VCaP (cell line): Measurements from ENCODE around the gene DNM3.
A peak's percentile ranks its signal among the peaks of the same experiment; 100 is the strongest.
"Not testable (repeated sequence)": the region's sequence is repeated elsewhere in the genome, so short reads cannot be mapped to it uniquely, and the experiment has no call there.

Source experiments
- H3K27ac ChIP-seq: fragments of 450-650 bp; 2 replicates; pipeline ENCODE4 v1.5.1; 2017
- CTCF ChIP-seq: fragments of 450-650 bp; conservative IDR thresholded peaks from 2 replicates; pipeline ENCODE4 v1.5.1; 2017; ENCODE audit warnings: mild to moderate bottlenecking, moderate library complexity

DNM3 gene

GRCh38 chr1:172054172-172054571 lies 212.9 kb downstream of the DNM3 start:
- no peak for TF ChIP-seq CTCF
- H3K27ac ChIP-seq, result no peak overlapping the region

GRCh38 chr1:172055816-172056419 lies 214.6 kb downstream of the DNM3 start:
- H3K27ac ChIP-seq, result not testable (repeated sequence)

DNA sequence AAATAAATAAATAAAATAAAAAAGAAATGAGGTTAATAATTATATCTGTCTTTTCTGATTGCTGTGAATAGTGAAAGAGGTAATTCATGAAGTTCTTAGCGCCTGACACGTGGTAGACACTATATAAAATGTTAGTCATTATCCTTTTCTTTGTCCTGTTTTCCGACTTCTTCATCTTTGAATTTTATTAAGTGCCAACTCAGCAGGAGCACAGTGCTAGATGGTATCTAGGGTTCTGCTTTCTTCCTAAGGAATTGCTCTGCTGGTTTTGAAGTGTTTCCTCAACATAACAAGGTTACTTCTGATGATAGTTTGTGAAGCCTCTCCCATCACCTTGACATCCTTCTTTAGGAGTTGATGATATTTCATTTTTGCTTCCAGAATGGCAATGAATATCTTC lies 227.0 kb downstream of the DNM3 start:
- H3K27ac ChIP-seq, result no peak overlapping the region
- TF ChIP-seq CTCF, result no peak

DNA sequence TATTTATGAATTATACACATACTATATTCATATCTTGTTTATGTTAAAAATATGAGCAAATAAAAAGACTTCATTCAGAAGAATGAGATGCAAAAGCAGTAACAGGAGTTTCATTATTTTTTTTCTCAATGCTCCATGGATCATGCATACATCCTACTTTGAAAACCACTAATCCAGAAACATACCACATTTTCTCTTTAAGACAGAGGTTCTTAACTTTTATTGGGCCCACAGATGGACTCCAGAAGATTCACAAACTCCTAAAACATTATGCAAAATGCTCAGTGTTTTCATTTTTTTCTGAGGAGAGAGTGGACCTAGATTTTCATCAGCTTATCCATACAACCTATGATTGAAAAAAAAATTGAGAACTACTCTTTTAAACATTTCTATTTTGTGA lies 227.8 kb downstream of the DNM3 start:
- no peak for TF ChIP-seq CTCF
- peak overlapping the region; percentile 74 for H3K27ac ChIP-seq

DNA sequence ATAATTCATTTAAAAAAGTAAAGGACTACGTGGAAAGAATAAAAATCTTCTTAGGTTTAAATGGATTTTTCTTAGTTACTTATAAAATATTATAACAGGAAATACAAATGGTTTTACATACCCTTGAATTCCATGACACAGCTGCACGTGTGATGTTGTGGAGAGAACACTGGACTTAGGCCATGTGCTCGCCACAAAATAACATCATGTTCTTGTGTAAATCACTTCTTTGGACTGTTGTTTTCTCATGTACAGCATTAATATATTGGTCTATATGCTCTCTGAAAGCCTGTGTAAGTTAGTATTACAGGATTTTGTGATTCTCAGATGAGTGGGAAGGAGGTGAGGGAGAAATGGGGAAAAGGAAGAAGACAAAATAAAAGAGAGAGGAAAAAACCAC lies 228.2 kb downstream of the DNM3 start:
- no peak for TF ChIP-seq CTCF
- H3K27ac ChIP-seq, result peak overlapping the region; percentile 74

GRCh38 chr1:172070055-172070454 lies 228.8 kb downstream of the DNM3 start:
- no peak for TF ChIP-seq CTCF
- H3K27ac ChIP-seq, result peak overlapping the region; percentile 74

DNA sequence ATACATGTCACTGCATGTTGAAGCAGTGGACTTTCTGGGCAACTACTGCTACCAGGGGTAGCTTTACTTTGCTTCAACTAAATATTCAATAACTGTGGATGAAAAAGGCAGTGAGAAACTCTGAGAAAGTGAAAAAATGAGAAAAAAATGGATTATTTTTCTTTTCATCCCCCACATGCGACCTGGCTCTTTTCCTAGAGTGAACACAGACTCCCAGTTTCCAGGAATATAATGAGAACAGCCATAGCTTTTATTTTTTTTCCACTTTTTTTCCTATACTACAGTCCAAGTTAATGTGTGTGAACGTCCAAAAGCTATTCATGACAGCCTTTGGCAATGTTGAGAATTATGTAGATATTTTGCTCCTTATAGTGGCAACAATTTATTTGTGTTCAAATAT lies 230.4 kb downstream of the DNM3 start:
- no peak for TF ChIP-seq CTCF
- H3K27ac ChIP-seq, result no peak overlapping the region

DNA sequence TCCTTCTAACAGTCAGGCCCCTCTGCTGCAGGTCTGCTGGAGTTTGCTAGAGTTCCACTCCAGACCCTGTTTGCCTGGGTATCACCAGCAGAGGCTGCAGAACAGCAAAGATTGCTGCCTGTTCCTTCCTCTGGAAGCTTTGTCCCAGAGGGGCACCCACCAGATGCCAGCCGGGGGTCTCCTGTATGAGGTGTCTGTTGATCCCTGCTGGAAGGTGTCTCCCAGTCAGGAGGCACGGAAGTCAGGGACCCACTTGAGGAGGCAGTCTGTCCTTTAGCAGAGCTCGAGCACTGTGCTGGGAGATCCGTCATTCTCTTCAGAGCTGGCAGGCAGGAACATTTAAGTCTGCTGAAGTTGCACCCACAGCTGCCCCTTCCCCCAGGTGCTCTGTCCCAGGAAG lies 238.6 kb downstream of the DNM3 start:
- not testable (repeated sequence) for H3K27ac ChIP-seq

DNA sequence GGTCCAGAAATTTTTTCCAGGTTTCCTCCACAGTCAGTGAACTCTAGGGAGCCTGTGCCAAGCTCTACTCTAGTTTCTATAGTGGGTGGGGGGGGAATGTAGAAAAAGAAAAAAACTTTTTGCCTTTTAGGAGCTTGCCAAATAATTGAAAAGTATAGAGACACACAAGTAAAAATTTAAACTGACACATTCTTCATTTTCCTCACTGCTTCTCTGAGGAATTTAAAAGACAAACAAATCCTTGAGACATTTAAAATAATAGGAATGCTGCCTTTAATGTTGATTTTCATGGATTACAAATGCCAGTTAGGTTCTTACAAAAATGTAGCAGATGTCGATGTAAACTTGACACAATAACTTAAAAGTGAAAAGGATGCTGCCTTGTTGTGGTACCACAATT lies 241.9 kb downstream of the DNM3 start:
- no peak for TF ChIP-seq CTCF
- no peak overlapping the region for H3K27ac ChIP-seq
